ENCODE results near the gene RPIA. TPM values are rescaled to one million over a fixed set of nuclear protein-coding genes. Genes with fewer than 3 reads are reported as not detected.
A peak's percentile ranks its signal among the peaks of the same experiment; 100 is the strongest.

The RPIA gene
- total and polyA plus RNA-seq, 2 of the 13 experiments (the other 11 are each of a cell fraction or from before 2014, with no cell fraction given) = 13.3 to 23.9 TPM

GRCh38 chr2:88657131-88657530, 34.3 kb upstream of the RPIA start (continued):
- TF ChIP-seq ARID5B (CRISPR knock-in tag; IDR thresholded peaks at IDR 0.05) = peak; percentile 74
- TF ChIP-seq CREBL2 (CRISPR knock-in tag; IDR thresholded peaks at IDR 0.05; ENCODE audit: borderline replicate concordance) = no peak
- peak; percentile 70 for TF ChIP-seq TBL1XR1 (IDR thresholded peaks at IDR 0.05; ENCODE audit: borderline replicate concordance, low read length, partially characterized antibody)
- no peak for TF ChIP-seq ZNF616 (CRISPR knock-in tag; IDR thresholded peaks at IDR 0.05; ENCODE audit: low read depth)
- TF ChIP-seq TEAD3 (CRISPR knock-in tag; optimal IDR thresholded peaks at IDR 0.05; ENCODE audit: borderline replicate concordance) = peak; percentile 50
- peak; percentile 35; the same call in 1 of the 2 replicates for TF ChIP-seq AHDC1 (CRISPR knock-in tag; IDR thresholded peaks at IDR 0.05; ENCODE audit: borderline replicate concordance)
- no peak for TF ChIP-seq ZNF329 (CRISPR knock-in tag; IDR thresholded peaks at IDR 0.05; ENCODE audit: low read depth)
- TF ChIP-seq BCL6 (CRISPR knock-in tag; IDR thresholded peaks at IDR 0.05) = peak; percentile 99
- TF ChIP-seq CREM (IDR thresholded peaks at IDR 0.05) = no peak
- TF ChIP-seq CREM (CRISPR knock-in tag; IDR thresholded peaks at IDR 0.05) = no peak

Measured in HepG2 (cell line).